Measurements from ENCODE around the gene ARIH2.

Gene ARIH2

DNA sequence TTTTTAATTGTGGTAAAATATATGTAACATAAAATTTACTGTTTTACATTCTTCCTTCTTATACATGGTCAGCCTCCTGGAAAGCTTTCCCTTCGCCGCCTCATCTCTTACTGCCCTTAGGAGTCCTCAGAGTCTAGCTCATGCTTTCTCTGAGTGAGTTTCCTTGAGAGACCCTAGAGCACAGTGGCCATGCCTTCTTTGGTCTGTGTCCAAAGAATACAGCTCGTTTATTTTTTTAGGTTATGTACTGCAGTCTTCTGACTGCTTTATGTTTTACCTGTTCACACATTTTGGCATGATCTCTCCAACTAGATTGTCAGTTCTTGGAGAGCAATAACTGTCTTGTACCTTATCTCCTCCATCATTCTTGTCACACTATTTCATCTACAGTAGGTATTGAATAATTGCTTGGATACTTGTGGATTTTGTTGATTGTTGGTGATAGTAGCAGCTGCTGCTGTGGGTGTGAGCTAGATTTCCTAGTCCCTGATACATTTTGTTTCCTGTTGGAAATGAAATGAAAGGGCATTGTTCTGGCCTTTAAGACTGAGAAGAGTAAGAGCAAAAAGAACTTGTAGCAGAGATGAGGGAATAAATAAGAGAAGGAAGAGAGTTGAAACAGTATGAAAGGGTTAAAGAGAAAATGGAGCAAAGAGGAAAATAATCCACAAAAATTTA lies 10.9 kb downstream of the ARIH2 start:
- DNase-seq: no peak

DNA sequence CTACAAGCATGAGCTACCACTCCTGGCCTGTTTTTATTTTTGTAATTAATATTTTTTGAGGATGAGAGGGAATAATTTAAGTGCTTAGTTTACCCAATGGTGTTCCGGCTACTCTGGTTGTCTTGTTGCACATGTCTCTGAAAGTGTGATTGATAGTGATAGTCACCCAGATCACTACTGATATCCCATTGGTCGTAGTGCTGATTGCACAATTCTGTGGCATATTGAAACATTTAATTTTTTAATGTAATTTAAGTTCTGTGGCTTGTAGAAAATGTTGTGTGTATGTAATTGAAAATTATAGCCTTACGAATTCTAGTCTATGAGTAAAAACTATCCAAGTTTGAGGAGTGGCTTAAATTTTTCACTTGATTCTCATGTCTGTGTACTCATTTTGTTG lies 11.9 kb downstream of the ARIH2 start:
- DNase-seq: peak; percentile 28

DNA sequence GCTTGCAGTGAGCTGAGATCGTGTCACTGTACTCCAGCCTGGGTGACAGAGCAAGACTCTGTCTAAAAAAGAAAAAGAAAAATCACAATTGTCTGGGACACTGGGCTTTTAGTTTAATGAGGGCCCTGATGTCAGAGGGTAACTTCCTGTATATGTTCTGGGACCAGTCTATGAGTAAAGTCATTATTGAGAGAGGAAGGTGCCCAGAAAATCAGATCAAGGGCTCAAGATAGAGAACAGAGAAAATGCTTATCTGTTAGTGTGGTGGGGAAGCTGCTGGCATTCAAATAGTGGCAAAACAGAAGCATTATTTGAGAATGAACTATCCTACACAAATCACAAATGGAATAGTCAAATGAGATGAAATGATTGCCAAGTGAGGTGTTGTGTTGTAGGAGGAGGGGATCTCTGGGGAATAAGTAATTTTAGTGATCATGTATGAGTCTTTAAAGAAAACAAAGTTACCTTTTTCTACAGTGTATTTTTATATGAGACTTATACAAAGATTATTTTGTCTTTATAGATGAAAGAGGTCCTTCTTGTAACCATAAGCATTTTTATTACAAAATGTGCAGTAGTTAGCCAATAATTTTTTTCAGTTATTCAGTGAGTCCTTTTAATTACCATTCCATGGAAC lies 13.4 kb downstream of the ARIH2 start:
- peak; percentile 36 for DNase-seq

DNA sequence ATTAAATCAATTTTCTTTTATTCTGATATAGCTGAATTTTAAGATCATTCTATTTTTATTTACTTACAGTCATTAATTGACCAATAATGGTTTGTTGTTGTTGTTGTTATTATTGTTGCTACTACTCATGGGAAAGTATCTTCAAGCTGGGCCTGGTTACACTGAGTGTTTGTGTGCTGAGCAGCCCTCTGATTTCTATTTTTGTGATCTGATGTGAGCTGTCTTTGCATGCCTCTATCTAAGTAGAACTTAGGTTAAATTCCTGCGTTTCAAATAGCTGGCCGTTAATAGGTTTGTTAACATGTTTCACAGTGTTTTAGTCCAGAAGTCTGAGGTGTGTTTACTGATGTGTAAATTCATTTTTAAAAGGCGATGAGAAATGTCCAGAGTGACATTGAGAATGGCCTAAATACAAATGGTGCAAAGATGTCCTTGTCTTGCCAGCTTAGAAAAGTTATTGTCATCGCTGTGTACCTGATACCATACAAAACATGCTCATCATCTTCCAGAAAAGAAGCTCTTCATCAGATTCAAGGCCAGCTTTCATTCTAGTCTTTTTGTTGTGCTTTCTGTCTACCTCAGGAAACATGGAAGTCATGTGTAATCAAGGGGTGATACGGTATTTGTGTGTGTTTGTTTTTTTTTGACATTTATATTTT lies 15.8 kb downstream of the ARIH2 start:
- no peak for DNase-seq

DNA sequence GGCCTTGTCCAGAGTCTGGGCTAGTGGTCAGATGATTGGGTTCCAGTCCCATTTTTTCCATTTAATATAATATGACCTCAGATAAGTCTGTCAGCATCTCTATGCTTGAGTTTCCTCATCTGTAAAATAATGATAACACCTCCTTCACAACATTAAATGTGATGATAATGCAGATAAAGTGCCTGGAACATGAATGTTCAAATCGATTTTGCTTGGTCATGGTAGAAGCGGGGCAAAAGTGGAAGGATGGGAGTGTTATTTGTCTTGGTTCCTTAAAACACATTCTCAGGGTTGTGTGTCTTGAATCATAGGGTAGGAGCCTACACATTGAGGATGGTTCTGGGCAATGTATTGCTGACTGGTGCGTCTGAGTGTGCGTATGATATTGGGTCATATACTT lies 16.9 kb downstream of the ARIH2 start:
- no peak for DNase-seq

DNA sequence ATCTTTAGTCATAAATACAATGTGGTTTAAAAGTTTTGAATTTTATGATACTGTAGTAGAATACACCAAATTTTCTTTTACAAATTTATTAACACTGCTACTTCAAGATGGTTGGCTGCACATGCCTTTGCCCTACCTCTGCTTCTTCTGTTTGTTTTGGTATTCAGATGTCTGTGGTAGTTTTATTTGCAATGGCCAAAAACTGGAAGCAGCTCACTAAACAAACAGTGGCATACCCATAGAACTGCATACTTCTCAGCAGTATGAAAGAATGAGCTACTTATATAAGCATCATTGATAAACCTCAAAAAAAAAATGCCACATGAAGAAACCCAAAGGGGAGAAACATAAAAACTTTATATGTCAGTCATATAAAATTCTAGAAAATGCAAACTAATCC lies 19.5 kb downstream of the ARIH2 start:
- no peak for DNase-seq

DNA sequence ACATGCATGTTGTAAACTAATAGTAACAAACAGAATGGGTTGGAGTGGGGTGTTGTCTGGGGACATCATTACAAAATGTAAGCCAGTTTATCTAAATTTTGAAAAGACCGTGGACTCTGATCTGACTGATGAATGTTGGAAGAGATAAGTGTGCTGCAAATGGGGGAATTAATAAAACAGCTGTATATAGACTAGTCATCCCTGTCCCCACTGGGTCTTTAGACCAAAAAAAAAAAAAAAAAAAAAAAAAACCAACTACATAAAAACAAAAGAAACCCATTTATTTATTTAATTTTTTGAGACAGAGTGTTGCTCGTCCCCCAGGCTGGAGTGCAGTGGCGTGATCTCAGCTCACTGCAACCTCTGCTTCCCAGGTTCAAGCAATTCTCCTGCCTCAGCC lies 20.0 kb downstream of the ARIH2 start:
- no peak for DNase-seq

DNA sequence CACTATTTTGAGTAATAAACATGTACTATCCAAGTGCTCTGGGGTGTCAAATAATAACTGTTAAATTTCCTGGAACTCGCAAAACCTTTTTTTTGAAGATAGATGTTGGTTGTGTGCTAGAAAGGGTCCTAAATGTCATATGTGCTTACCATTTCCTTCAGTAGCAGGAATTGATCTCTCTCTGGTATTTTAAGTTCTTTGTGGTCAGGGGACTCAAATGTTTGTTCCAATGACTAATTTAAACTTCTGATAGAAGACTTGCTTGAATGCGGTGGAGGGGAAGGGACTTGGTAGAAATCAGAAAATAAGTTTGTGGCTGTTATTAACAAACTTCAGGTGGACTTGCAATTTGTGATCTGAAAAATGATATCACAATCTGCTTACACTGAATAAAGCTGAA lies 26.8 kb downstream of the ARIH2 start:
- DNase-seq: no peak

DNA sequence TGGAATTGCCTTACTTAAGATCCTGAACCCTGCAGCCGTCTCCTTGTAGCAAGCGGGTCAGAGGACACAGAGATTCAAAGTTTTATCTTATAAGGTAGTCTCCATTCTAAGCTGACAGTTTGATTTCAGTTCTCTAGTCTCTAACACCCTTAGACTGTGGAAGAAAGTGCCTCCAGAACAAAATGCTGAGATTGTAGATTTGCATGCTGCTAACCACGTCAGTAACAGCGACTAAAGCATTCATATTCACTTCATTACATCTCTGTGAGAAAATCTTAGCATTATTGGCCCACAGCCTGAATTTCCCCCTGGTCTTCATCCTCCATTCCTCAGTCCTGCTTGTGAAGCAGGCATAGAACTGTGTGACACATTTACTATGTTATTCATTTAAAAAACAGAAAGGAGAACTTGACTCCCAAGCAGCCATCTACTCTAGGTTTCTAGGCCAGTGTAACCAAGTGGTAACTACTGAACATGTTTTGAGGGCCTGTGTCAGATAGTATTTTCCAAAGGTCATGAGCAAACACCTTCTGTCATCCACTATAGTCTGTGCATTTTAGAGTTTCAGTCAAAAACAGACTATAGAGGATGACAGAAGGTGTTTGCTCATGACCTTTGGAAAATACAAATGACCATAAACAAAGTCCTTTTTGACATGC lies 27.4 kb downstream of the ARIH2 start:
- DNase-seq: no peak

DNA sequence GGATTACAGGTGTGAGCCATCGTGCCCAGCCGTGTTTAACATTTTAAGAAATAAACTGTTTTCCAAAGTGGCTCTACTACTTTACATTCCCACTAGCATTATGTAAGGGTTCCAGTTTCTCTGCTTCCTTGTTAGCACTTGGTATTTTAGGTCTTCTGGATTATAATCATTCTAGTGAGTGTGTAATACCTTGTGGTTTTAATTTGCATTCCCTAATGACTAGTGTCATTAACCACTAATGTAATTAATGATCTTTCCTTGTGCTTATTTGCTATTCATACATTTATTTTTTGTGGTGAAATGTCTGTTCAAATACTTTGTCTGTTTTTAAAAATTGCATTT lies 30.7 kb downstream of the ARIH2 start:
- DNase-seq: no peak

DNA sequence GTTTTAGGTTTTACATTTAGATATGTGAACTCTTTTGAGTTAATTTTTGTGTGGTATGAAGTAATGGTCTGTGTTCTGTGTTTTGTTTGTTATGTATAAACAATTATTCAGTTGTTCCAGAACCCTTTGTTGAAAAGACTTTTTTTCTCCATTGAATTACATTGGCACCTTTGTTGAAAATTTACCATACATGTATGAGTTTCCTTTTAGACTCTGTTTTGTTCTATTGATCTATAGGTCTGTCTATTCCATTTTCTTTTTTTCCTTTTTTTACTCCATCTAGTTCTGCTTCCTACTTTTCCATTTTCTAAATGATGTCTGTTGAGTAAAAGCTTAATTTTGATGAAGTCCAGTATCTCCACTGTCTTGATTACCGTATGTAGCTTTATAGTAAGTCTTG lies 31.4 kb downstream of the ARIH2 start:
- DNase-seq: no peak

DNA sequence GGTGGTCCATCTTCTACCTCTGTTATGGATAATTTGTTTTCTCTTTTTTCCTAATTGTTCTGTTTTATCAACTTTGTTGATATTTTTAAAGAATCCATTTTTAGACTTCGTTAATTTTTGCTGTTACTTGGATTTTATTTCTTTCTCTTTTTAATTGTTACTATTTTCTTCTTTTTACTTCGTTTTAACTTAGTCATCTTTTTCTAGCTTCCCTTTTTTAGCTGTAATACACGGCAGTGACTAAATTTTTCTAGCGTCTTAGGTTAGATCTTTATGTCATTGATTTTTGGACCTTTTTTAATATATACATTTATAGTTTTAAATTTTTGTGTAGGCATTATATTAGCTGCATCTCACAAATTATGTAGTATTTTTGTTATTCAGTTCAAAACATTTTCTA lies 33.1 kb downstream of the ARIH2 start:
- DNase-seq: no peak

DNA sequence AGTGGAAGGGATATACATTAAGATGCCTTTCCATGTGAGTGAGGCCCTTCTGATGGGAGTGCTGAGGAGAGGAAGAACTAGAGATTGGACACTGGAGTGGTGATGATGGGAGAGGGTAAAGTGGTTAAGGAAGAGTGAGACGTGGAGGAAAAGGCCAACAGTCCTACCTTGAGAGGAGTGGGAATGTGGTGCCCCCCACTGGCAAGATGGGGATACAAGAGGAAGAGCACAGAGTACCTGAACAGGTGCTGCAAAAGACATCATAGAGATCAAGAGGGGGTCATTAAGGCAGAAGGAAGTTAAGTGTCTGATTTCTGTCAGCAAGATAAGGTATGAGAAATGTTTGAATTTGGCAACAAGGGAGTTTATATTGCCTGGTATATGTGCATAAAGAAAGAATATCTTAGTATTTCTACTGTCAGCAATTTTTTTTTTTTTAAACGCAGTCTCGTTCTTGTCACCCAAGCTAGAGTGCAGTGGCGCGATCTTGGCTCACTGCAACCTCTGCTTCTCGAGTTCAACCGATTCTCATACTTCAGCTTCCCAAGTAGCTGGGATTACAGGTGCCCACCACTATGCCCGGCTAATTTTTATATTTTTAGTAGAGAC lies 34.0 kb downstream of the ARIH2 start:
- peak; percentile 33 for DNase-seq

DNA sequence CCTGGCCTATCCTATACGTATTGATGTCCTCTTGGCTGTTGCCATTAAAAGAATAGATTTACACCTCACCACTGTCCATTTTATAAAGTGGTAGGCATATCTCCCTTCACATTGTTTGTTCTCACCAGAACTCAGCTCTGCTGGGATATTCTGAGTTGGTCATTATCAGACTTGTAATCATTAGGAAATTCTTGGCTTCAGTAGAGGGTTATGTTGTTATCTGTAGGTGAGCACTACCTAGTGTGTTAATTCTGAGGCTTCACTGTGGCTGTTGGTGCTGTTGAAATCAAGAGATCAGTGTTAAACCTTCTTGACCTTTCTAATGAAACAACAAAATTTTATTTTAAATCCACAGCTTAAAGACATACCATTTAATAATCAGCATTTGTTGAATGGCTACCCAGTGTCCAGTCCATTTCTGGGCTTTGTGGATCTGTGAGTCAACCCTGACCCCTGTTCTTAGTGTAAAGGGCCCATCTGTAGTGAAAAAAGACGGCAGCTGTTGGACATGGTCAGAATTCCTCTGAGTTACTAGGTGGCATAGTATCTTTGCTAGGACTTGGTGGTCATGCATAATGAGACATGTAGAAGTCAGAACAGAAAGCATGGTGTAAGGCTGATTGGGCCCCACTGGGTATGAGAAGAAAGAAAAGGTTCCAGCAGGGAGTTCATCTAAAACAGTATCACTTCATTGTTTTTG lies 38.5 kb downstream of the ARIH2 start:
- no peak for DNase-seq

DNA sequence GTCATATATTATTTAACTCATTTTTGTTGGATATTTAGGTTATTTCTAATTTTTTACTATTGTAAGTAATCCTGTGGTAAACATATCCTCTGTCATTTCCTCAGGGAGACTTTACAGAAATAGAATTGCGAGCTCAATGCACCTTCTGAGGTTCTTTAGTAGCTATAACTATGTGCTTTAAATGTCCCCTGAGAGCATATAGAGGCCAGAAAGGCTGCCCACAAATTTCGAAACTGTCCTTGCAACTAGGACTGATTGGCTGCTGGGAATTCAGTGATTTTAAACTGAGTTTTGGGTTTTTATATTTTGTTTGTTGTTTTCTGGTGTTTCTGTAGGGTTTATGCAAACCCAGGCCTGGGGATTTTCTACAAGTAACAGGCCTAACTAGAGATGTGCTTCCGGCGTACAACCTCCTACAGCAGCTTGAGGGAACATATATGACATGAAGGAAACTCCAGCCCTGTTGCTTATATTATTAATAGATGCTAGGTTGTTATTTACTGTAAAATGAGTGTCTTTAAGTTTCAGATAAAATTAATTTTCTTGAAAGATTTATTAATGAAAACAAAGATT lies 42.3 kb downstream of the ARIH2 start:
- DNase-seq: no peak

DNA sequence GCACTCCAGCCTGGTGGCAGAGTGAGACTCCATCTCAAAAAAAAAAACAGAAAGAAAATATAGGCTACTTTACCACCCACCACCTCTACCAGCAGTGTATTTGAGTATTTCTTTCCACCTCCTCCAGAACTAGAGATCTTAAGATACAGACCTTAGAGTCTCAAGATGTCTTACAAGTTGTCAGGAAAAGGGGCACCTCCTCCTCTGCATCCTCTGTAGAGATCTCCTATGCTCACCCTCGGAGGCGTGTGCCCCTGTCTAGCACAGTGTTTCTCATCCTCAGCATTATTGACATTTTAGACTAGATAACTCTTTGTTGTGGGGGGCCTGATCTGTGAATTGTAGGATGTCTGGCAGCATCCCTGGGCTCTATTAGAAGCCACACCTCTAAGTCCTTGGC lies 43.7 kb downstream of the ARIH2 start:
- DNase-seq: no peak

DNA sequence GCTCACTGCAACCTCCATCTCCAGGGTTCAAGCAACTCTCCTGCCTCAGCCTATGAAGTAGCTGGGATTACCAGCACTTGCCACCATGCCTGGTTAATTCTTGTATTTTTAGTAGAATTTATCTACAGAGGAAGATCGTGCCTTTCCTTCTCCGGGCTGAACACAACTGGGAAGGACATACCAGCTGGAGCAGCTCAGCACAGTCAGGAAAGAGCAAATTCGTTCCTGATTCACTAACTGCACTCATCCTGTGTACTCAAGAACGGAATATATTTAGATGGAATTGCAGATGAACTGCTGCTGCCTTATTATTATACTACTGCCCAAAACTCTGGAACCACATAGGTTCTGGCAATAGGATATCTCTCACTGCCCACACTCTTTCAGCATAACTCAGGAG lies 44.3 kb downstream of the ARIH2 start:
- no peak for DNase-seq

DNA sequence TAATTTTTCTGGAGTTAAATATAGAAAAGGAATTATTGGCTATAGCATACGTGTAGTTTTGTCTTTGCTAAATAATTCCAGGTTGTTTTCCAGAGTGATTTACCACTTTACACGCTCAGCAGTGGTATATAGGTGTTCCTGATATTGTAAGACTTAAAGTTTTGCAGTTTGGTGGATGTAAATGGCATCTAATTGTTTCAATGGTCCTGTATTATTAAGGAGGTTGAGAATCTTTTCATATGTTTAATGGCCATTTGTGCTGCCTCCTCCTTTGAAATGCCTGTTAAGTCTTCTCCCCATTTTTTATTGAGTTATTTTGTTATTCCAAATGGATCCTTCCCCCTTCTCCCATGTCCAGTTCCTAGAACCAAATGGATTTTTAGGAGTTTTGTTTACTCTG lies 44.9 kb downstream of the ARIH2 start:
- DNase-seq: no peak

DNA sequence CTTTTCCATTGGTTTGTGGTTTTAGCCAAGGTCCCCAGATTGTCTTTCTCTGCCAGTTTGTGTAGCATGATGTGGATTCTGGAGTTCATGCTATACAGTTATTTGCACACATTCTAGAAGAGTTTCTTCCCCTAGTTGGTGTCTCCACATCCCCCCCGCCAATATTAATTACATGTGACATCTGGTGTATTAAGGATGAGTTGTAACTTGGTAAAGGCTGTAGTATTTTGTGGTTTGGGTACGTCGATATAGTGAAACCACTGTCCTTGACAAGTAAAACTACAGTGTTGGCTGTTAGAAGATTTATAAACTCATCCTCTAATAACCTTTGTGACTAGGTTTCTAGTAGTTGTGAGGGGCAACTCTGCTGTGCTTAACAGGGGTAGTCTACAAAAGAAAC lies 47.7 kb downstream of the ARIH2 start:
- peak; percentile 12 for DNase-seq

DNA sequence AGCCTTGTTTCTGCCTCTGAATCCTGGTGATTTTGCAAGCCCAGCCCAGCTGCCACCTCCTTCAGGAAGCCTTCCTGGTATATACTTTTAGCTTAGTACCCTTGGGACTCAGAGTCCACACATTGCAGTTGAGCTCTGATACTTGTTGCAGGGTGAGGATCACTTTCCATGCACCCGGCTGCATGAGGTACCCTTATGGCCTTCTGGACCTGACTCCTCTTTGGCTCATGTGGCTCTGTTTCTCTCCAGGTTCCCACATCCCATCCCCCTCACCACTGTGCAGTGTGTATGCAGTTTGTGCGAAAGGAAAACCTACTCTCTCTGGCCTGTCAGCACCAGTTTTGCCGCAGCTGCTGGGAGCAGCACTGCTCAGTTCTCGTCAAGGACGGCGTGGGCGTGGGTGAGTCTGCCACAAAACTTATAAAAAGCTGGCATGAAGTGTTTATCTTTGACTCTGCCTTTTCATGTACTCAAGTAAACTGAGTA lies 48.3 kb downstream of the ARIH2 start:
- DNase-seq: no peak

DNA sequence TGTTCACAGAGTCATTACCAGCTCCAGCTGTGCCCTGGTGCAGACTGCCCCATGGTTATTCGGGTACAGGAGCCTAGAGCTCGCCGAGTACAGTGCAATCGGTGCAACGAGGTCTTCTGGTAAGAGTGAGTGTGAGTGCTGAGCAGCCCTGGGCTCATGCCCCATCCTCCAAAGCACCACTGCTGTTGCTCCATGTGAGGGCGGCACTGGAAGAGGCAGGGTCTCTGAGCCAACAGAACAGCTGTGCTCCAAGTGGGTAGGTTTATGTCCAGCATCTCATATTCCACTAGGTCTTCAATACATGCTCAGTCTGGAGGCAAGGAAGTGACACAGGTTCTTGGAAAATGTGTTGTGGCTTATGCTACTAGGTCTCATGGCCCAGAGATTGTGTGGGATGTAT lies 51.9 kb downstream of the ARIH2 start:
- DNase-seq: no peak

DNA sequence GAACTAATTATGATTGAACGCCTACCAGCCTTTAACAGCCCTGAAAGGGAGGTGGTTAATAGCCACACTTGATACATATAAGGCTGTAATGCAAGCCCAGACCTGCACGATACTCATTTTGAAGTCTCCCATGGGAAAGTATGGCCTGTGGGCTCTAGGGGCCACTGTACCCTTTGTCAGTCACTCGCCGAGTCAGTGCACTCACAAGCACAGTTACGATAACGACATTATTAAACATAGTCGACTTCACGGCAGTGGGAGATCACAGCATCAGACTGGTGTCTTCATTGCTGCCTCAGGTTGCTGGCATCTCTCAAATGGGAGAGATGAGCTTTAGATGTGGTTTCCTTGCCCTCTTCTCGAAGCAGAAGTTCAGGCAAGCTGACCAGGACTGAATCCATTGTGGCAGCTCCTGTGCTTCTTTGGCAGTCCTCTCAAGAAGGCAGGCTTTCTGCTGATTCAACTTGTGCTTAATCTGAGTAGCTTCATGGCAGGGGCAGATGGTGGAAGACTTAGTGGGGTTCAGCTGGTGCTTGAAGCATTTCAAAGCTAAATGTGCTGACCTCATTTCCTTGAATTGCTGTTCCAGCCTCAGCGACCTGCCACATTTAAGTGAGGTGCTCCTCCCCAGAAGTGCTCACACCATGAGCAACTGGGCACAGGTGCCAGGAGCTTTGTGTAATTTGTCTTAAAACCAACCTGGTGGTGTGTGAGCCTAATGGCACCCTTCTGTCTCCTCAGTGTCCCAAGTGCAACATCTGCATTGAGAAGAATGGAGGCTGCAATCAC lies 55.6 kb downstream of the ARIH2 start:
- DNase-seq: no peak

Data from activated CD4-positive, alpha-beta T cell treated with anti-CD3 and anti-CD28 coated beads, Interleukin-2, Interleukin-6, amounts not matched to agents 100 ng/mL and 50 ng/mL, durations not matched to agents 16 hours and 8 hours (primary cell).